IMR-90 (cell line): ENCODE results near the gene CEP95.

ENCODE experiments used
- CEBPB ChIP-seq: IDR thresholded peaks from 2 replicates; pipeline ENCODE4 v1.6.1; 2012; ENCODE audit warnings: low read depth, low read length, improper control_type of control experiment
- FOS ChIP-seq: fragments of 150-350 bp; IDR thresholded peaks from 2 replicates; pipeline ENCODE4 v1.6.1; 2016; ENCODE audit warnings: low read depth, low read length
- MAFK ChIP-seq: IDR thresholded peaks from 2 replicates; pipeline ENCODE4 v1.6.1; 2012; ENCODE audit warnings: low read depth, low read length, improper control_type of control experiment
- MXI1 ChIP-seq: IDR thresholded peaks from 2 replicates; pipeline ENCODE4 v1.6.1; 2012; ENCODE audit warnings: low read depth, mild to moderate bottlenecking, low read length, moderate library complexity, borderline replicate concordance
- POLR2A ChIP-seq: IDR thresholded peaks from 2 replicates; pipeline ENCODE4 v1.6.1; 2012; ENCODE audit warnings: mild to moderate bottlenecking, low read depth, low read length
- RCOR1 ChIP-seq: IDR thresholded peaks from 2 replicates; pipeline ENCODE4 v1.6.1; 2012; ENCODE audit warnings: mild to moderate bottlenecking, low read length, improper control_type of control experiment; ENCODE audit not compliant: insufficient replicate concordance
- TF ChIP-seq, protein P1 (sequence below): conservative IDR thresholded peaks from 2 replicates; pipeline ENCODE4 v1.5.1; 2012; ENCODE audit warnings: mild to moderate bottlenecking, low read depth, low read length, improper control_type of control experiment

DNA sequence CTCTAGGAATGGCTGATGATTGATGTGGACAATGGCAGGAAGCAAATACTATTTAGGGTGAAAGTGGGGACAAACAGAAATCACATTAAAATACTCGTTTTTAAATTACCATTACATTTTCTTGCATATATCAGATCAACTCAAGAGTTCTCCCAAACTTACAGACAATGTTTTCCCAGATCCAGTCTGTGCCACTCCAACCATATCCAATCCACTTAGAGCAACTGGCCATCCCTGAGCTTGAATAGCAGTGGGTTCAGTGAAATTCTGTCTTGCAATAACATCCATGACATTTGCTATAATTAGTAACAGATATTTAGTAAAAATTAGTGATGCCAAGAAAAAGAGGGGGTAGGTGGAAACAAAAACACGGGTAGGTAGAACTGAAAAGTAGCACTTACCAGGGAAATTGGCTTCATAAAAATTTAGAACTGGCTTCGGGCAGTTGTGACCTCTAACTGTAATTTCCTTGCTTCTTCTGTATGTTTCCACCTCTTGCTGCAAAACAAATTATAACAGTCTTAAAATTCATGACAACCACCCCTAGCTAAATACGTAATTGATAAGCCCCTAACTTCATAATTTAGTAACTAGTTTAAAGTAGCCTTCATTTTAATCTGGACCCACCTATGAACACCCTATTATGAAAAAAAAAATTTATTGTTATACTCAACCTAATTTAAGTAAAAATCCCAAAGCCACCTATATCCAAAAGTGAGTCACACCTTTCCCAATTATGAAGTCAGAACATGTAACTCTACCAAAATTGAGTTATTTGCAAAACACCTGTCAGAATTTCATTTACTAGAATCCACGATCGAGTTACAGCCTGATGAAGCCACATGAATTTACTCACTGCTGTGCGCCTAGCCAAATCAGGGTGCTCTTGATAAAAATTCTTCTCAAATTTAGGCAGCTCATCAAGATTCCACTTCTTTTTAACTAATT, 2.7 kb upstream of the CEP95 start:
- TF ChIP-seq, protein P1, sequence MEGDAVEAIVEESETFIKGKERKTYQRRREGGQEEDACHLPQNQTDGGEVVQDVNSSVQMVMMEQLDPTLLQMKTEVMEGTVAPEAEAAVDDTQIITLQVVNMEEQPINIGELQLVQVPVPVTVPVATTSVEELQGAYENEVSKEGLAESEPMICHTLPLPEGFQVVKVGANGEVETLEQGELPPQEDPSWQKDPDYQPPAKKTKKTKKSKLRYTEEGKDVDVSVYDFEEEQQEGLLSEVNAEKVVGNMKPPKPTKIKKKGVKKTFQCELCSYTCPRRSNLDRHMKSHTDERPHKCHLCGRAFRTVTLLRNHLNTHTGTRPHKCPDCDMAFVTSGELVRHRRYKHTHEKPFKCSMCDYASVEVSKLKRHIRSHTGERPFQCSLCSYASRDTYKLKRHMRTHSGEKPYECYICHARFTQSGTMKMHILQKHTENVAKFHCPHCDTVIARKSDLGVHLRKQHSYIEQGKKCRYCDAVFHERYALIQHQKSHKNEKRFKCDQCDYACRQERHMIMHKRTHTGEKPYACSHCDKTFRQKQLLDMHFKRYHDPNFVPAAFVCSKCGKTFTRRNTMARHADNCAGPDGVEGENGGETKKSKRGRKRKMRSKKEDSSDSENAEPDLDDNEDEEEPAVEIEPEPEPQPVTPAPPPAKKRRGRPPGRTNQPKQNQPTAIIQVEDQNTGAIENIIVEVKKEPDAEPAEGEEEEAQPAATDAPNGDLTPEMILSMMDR, result no peak
- TF ChIP-seq RCOR1 (no peak), FOS (no peak), CEBPB (no peak), MXI1 (no peak), POLR2A (no peak), MAFK (no peak)
